Measurements from ENCODE around the gene PON3. TPM values are rescaled to one million over a fixed set of nuclear protein-coding genes. Genes with fewer than 3 reads are reported as not detected.

PON3 gene
- total RNA-seq, 1 experiment from 2014 or later = not detected

GRCh38 chr7:95441042-95441823 is 45.1 kb upstream of the PON3 start:
- H3K27ac Mint-ChIP-seq = no peak overlapping the region; a peak in 1 of 7 replicates
- Histone ChIP-seq H3K27me3 (ENCODE audit: insufficient read depth, low read length) (no peaks in the 10 kb centered on the region), H4K5ac (ENCODE audit: insufficient read length, low read depth, low read length) (no peak overlapping the region), H3K79me2 (ENCODE audit: insufficient read depth, low read length) (no peaks in the 10 kb centered on the region), H4K91ac (ENCODE audit: insufficient read length, low read depth, low read length) (no peak overlapping the region), H2BK5ac (ENCODE audit: insufficient read length, low read length) (no peak overlapping the region), H3K4ac (ENCODE audit: low read depth, low read length) (no peak overlapping the region), H3K9ac (ENCODE audit: extremely low read depth, insufficient read length, low read length) (no peak overlapping the region), H2BK15ac (ENCODE audit: low read depth, low read length) (no peak overlapping the region), H3K4me2 (ENCODE audit: insufficient read depth, insufficient read length, low read length) (no peak overlapping the region), H3K27ac (ENCODE audit: insufficient read length, low read depth, low read length) (no peak overlapping the region), H2BK12ac (ENCODE audit: insufficient read length, low read depth, low read length) (no peak overlapping the region), H2AFZ (ENCODE audit: low read length) (no peak overlapping the region), H3K56ac (ENCODE audit: insufficient read length, low read depth, low read length) (no peak overlapping the region), H3T11ph (ENCODE audit: low read length) (no peak overlapping the region), H3K14ac (ENCODE audit: insufficient read depth, low read length) (no peak overlapping the region), H3K4me1 (ENCODE audit: insufficient read depth, low read length) (no peaks in the 10 kb centered on the region), H3K9me3 (ENCODE audit: control insufficient read depth, low read depth, low read length) (no peaks in the 10 kb centered on the region), H4K20me1 (ENCODE audit: control insufficient read depth, insufficient read depth, insufficient read length) (no peaks in the 10 kb centered on the region), H2BK20ac (ENCODE audit: low read depth, low read length, poor library complexity, severe bottlenecking) (no peak overlapping the region), H3K23ac (ENCODE audit: insufficient read length, low read depth, low read length) (no peak overlapping the region), H3K79me1 (ENCODE audit: insufficient read depth, low read depth, low read length, poor library complexity, severe bottlenecking) (no peaks in the 10 kb centered on the region), H2AK5ac (ENCODE audit: insufficient read length, low read length) (no peak overlapping the region), H3K18ac (ENCODE audit: insufficient read length, low read depth, low read length) (no peak overlapping the region), H2BK120ac (ENCODE audit: low read depth, low read length, poor library complexity, severe bottlenecking) (no peak overlapping the region), H3K23me2 (ENCODE audit: insufficient read length, low read depth, low read length, poor library complexity, severe bottlenecking) (no peaks in the 10 kb centered on the region), H4K8ac (replicated peaks; ENCODE audit: insufficient read length, low read depth, low read length) (no peak overlapping the region)
- DNase-seq = no peak
- peaks cover 1% of the 10 kb centered on the region; the same call in 1 of the 2 replicates for H3K27me3 Mint-ChIP-seq (ENCODE audit: low read depth)
- H3K36me3 Mint-ChIP-seq (ENCODE audit: insufficient read depth in 1 of 3, low read depth in 3 of 3) = no peaks in the 10 kb centered on the region
- no peak overlapping the region for H3K4me3 Mint-ChIP-seq
- TF ChIP-seq CTCF (conservative IDR thresholded peaks at IDR 0.05) = no peak
- no CpG with 5 or more reads among the region's 7 CpGs for WGBS (ENCODE audit: extremely low coverage, insufficient read length, low lambda C conversion rate)
- H3K4me1 Mint-ChIP-seq = no peaks in the 10 kb centered on the region
- no peaks in the 10 kb centered on the region for H3K9me3 Mint-ChIP-seq
